Measurements from ENCODE around the gene C12orf76. TPM values are rescaled to one million over a fixed set of nuclear protein-coding genes. Genes with fewer than 3 reads are reported as not detected.

Gene C12orf76
- total RNA-seq = 10 to 100 TPM; 16.0 to 19.3 (median 18.1) TPM

- peak within 1 kb of the TSS; percentile 85 to 88 (median 88) for H3K4me3 ChIP-seq
- peaks cover 0 to 11% of the 10 kb centered on the region in 2 donors for H3K4me1 ChIP-seq
- no peaks in the 10 kb centered on the region for H3K36me3 ChIP-seq
- intact Hi-C loops (cut with DNase I; ENCODE audit: low total_unique reads) = no loop called here
- no peaks in the 10 kb centered on the region for H3K9me3 ChIP-seq
- H3K27me3 ChIP-seq = no peaks in the 10 kb centered on the region
- peak; percentile 89 to 91 for DNase-seq (ENCODE audit: low spot score in 2 of 2)
- TF ChIP-seq CTCF (IDR thresholded peaks at IDR 0.05) (no peak), POLR2AphosphoS5 (IDR thresholded peaks at IDR 0.05) (peak; percentile 70 to 77 (median 74)), POLR2A (IDR thresholded peaks at IDR 0.05) (peak; percentile 20)
- H3K27ac ChIP-seq = peak within 1 kb of the TSS; percentile 74 to 81
Measured at GRCh38 chr12:110048242-110049027, at the start of gene C12orf76. TSS of gene C12orf76 (minus strand) at chr12:110048522. CDS start at chr12:110048495, 27 bp downstream.

- no peak for DNase-seq (ENCODE audit: low spot score in 2 of 2)
- Histone ChIP-seq H3K27ac (no peak overlapping the region), H3K4me3 (no peak overlapping the region), H3K36me3 (no peaks in the 10 kb centered on the region), H3K9me3 (no peaks in the 10 kb centered on the region), H3K27me3 (no peaks in the 10 kb centered on the region), H3K4me1 (no peaks in the 10 kb centered on the region)
- intact Hi-C loops (cut with DNase I; ENCODE audit: low total_unique reads) = no loop called here
- TF ChIP-seq POLR2AphosphoS5 (IDR thresholded peaks at IDR 0.05) = no peak
- TF ChIP-seq CTCF (IDR thresholded peaks at IDR 0.05) = no peak
- no peak for TF ChIP-seq POLR2A (IDR thresholded peaks at IDR 0.05)
Measured at GRCh38 chr12:110093631-110094311, 45.4 kb upstream of the C12orf76 start.

GRCh38 chr12:110091136-110091711 is 42.9 kb upstream of the C12orf76 start:
- Histone ChIP-seq H3K36me3 (no peaks in the 10 kb centered on the region), H3K4me3 (no peak overlapping the region), H3K27ac (no peak overlapping the region), H3K4me1 (no peaks in the 10 kb centered on the region), H3K27me3 (no peaks in the 10 kb centered on the region), H3K9me3 (no peaks in the 10 kb centered on the region)
- no peak for DNase-seq (ENCODE audit: low spot score in 2 of 2)
- TF ChIP-seq POLR2AphosphoS5 (IDR thresholded peaks at IDR 0.05) = no peak
- no peak for TF ChIP-seq CTCF (IDR thresholded peaks at IDR 0.05)
- TF ChIP-seq POLR2A (IDR thresholded peaks at IDR 0.05) = no peak
- intact Hi-C loops (cut with DNase I; ENCODE audit: low total_unique reads) = no loop called here

- H3K4me1 ChIP-seq = no peaks in the 10 kb centered on the region
- H3K27me3 ChIP-seq = no peaks in the 10 kb centered on the region
- H3K9me3 ChIP-seq = no peaks in the 10 kb centered on the region
- no peak for DNase-seq (ENCODE audit: low spot score in 2 of 2)
- H3K4me3 ChIP-seq = no peak overlapping the region
- no peak for TF ChIP-seq CTCF (IDR thresholded peaks at IDR 0.05)
- no peak for TF ChIP-seq POLR2A (IDR thresholded peaks at IDR 0.05)
- no peak for TF ChIP-seq POLR2AphosphoS5 (IDR thresholded peaks at IDR 0.05)
- H3K27ac ChIP-seq = no peak overlapping the region
- H3K36me3 ChIP-seq = no peaks in the 10 kb centered on the region
- intact Hi-C loops (cut with DNase I; ENCODE audit: low total_unique reads) = no loop called here
Measured at GRCh38 chr12:110090266-110091135, 42.2 kb upstream of the C12orf76 start.

All from breast epithelium (tissue), 4 donors.